CD4-positive, alpha-beta memory T cell (primary cell): ENCODE measurements around the gene IL17RD. TPM values are rescaled to one million over a fixed set of nuclear protein-coding genes. Genes with fewer than 3 reads are reported as not detected.

ENCODE experiments used
- CTCF ChIA-PET: fragments of 350-600 bp; sonication (Branson Sonifier 250); formaldehyde crosslinking; loops from one replicate; lab custom pipeline; 2021; ENCODE audit warnings: inconsistent platforms; ENCODE audit not compliant: partially characterized antibody; lab: Charles Lee
- POLR2A ChIA-PET: fragments of 350-600 bp; sonication (Branson Sonifier 250); formaldehyde crosslinking; loops from one replicate; lab custom pipeline; 2021; ENCODE audit not compliant: partially characterized antibody; lab: Charles Lee
- DNase-seq, 5 donors: peaks; one replicate each; pipeline versions ENCODE4 v3.0.0 to v3.0.0-alpha.2; 2020 to 2022; ENCODE audit warnings: mixed read lengths in 1 of 5
- H3K27ac ChIP-seq: one replicate; pipeline ENCODE4 v1.7.0; 2013; ENCODE audit warnings: low read depth, low read length
- H3K27me3 ChIP-seq: 2 replicates; pipeline ENCODE4 v1.7.0; 2013; ENCODE audit warnings: mild to moderate bottlenecking, low read length, moderate library complexity; ENCODE audit not compliant: insufficient read depth
- H3K36me3 ChIP-seq: 2 replicates; pipeline ENCODE4 v1.7.0; 2013; ENCODE audit warnings: mild to moderate bottlenecking, low read length, moderate library complexity; ENCODE audit not compliant: insufficient read depth
- H3K4me1 ChIP-seq: 2 replicates; pipeline ENCODE4 v1.7.0; 2013; ENCODE audit warnings: mild to moderate bottlenecking, low read length, moderate library complexity; ENCODE audit not compliant: insufficient read depth
- H3K4me3 ChIP-seq, 2 donors: one replicate each; pipeline ENCODE4 v1.7.0; 2013; ENCODE audit warnings: low read length in 2 of 2, mild to moderate bottlenecking in 1 of 2
- H3K9me3 ChIP-seq, 2 donors: one replicate each; pipeline ENCODE4 v1.7.0; 2013; ENCODE audit warnings: low read length in 2 of 2, control low read depth in 1 of 2; ENCODE audit not compliant: control insufficient read depth in 1 of 2
- H3K27ac Mint-ChIP-seq, 7 donors: one replicate each; pipeline ENCODE4 v1.8.0; 2020 to 2021; ENCODE audit warnings: mixed read lengths in 7 of 7, mild to moderate bottlenecking in 6 of 7, inconsistent platforms in 3 of 7, moderate library complexity in 3 of 7
- H3K27me3 Mint-ChIP-seq, 2 donors: one replicate each; pipeline ENCODE4 v1.8.0; 2020 to 2021; ENCODE audit warnings: mixed read lengths in 2 of 2
- H3K36me3 Mint-ChIP-seq, 2 donors: one replicate each; pipeline ENCODE4 v1.8.0; 2020 to 2021; ENCODE audit warnings: mixed read lengths in 2 of 2, inconsistent platforms in 1 of 2, mild to moderate bottlenecking in 1 of 2
- H3K4me1 Mint-ChIP-seq, 4 donors: one replicate each; pipeline ENCODE4 v1.8.0; 2020 to 2021; ENCODE audit warnings: mixed read lengths in 4 of 4, mild to moderate bottlenecking in 1 of 4
- H3K4me3 Mint-ChIP-seq, 8 donors: one replicate each; pipeline ENCODE4 v1.8.0; 2020 to 2021; ENCODE audit warnings: mixed read lengths in 8 of 8, mild to moderate bottlenecking in 7 of 8, moderate library complexity in 6 of 8, inconsistent platforms in 3 of 8
- H3K9me3 Mint-ChIP-seq, 8 donors: one replicate each; pipeline ENCODE4 v1.8.0; 2020 to 2021; ENCODE audit warnings: mixed read lengths in 8 of 8, mild to moderate bottlenecking in 5 of 8, inconsistent platforms in 3 of 8, moderate library complexity in 1 of 8
- intact Hi-C: fragments of 100-400 bp; cut with micrococcal nuclease; formaldehyde crosslinking; loops from one replicate; pipeline ENCODE4 v1.15.1; 2023
- polyA plus RNA-seq, 2 donors: library from polyadenylated mRNA; unstranded; fragments of 300-500 nt; fragmentation: Illumina TruSeq; gene quantifications; one replicate each; pipeline ENCODE4 v1.2.3, GENCODE V29; 2021
- total RNA-seq, 2 experiments: library from RNA; stranded (reverse); gene quantifications; one replicate each; pipeline ENCODE4 v1.2.3, GENCODE V29; 2021

Gene IL17RD
- total and polyA plus RNA-seq, 4 experiments from 2014 or later, result not detected

DNA sequence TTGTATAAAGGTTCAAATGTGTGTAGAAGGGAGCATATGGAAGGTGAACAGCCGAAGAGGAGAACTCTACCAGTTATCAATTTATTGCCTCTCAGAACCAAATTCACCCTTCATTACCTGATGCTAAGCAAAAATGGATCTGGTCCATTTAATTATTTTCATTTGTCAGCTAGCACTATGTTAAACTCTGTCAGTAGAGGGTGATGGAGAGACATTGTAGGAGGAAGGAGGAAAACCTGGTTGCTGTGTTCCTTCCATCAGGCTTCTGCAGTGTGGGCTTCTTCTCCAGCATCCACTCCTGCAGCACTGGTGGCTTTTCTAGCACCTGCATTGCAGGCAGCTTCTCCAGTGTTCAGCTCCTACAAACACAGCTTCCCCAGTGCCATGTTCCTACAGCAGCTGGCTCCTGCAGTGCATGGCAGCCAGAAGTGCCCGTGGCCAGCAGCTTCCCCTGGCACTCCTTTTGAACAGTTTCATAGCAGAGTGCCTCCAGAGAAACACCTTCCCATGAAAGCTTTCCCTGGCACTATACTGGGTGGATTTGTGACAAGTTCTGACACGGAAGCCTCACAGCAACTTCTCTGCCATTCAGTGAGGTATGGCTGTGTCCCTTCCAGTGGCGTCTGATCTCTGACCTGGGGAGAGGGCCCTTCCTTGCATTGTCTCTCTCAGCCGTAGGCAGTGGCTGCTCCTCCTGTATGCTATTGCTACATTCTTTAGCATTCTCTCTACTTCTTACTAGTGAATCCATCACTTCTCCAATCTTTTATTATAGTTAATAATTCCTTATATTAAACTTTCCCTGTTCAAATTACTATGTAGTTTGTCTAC, 14.6 kb upstream of the IL17RD start:
- ChIA-PET CTCF (interaction anchor here (3.6 kb wide), 1 partner anchor 10 kb away, joined by 24 read pairs; no protein-coding TSS in a partner anchor), POLR2A (no interaction called here)
- H3K27ac ChIP-seq, result no peak overlapping the region
- H3K27me3 ChIP-seq, result no peaks in the 10 kb centered on the region
- Mint-ChIP-seq H3K9me3 (no peaks in the 10 kb centered on the region), H3K27ac (no peak overlapping the region), H3K27me3 (peaks cover 8 to 21% of the 10 kb centered on the region in 2 donors), H3K4me3 (no peak overlapping the region), H3K36me3 (no peaks in the 10 kb centered on the region), H3K4me1 (no peaks in the 10 kb centered on the region)
- no peak overlapping the region for H3K4me3 ChIP-seq
- no peak for DNase-seq
- H3K36me3 ChIP-seq, result no peaks in the 10 kb centered on the region
- no peaks in the 10 kb centered on the region for H3K9me3 ChIP-seq
- intact Hi-C loops, result no loop called here
- no peaks in the 10 kb centered on the region for H3K4me1 ChIP-seq

DNA sequence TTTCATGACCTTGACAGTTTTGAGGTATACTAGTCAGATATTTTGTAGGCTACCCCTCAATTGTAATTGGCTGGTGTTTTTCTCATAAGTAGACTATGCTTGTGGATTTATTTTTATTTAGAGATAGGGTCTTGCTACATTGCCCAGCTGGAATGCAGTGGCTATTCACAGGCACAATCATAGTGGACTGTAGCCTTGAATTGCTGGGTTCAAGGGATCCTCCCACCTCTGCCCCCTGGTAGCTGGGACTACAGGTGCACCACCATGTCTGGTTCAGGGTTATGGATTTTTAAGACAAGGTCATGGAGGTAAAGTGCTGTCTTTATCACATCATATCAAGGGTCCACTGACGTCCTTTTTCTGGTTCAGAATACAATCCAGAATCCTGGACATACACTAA, 10.9 kb upstream of the IL17RD start:
- Histone ChIP-seq H3K27ac (no peak overlapping the region), H3K36me3 (no peaks in the 10 kb centered on the region), H3K4me1 (no peaks in the 10 kb centered on the region), H3K27me3 (no peaks in the 10 kb centered on the region), H3K9me3 (no peaks in the 10 kb centered on the region), H3K4me3 (no peak overlapping the region)
- CTCF ChIA-PET, result no interaction called here
- no peaks in the 10 kb centered on the region for H3K4me1 Mint-ChIP-seq
- POLR2A ChIA-PET, result no interaction called here
- H3K36me3 Mint-ChIP-seq, result no peaks in the 10 kb centered on the region
- no peaks in the 10 kb centered on the region for H3K9me3 Mint-ChIP-seq
- peaks cover 9 to 25% of the 10 kb centered on the region in 2 donors for H3K27me3 Mint-ChIP-seq
- intact Hi-C loops, result no loop called here
- DNase-seq, result no peak
- no peak overlapping the region for H3K4me3 Mint-ChIP-seq
- H3K27ac Mint-ChIP-seq, result no peak overlapping the region

- CTCF ChIA-PET, result interaction anchor here (1.4 kb wide), 1 partner anchor 10 kb away, joined by 4 read pairs; no protein-coding TSS in a partner anchor
- no peaks in the 10 kb centered on the region for H3K36me3 ChIP-seq
- Mint-ChIP-seq H3K9me3 (no peaks in the 10 kb centered on the region), H3K36me3 (no peaks in the 10 kb centered on the region), H3K27ac (no peak overlapping the region), H3K27me3 (peaks cover 15 to 33% of the 10 kb centered on the region in 2 donors), H3K4me1 (peaks cover 0 to 5% (median 3%) of the 10 kb centered on the region in 4 donors), H3K4me3 (no peak overlapping the region)
- intact Hi-C loops, result no loop called here
- no peak for DNase-seq
- H3K27ac ChIP-seq, result no peak overlapping the region
- H3K4me3 ChIP-seq, result no peak overlapping the region
- H3K9me3 ChIP-seq, result no peaks in the 10 kb centered on the region
- POLR2A ChIA-PET, result no interaction called here
- peaks cover 3% of the 10 kb centered on the region for H3K4me1 ChIP-seq
- H3K27me3 ChIP-seq, result no peaks in the 10 kb centered on the region
Observed at GRCh38 chr3:57173687-57174086, 8.5 kb upstream of the IL17RD start.

- intact Hi-C loops, result loop anchor here (1.0 kb wide), 2 partner anchors 56 to 740 kb away; partner anchors contain the start of gene APPL1
- H3K27me3 Mint-ChIP-seq, result peaks cover 28 to 39% of the 10 kb centered on the region in 2 donors
- DNase-seq, result no peak
- CTCF ChIA-PET, result interaction anchor here (0.6 to 2.9 kb wide), 15 partner anchors 8 to 655 kb away, joined by 3 to 24 read pairs (median 4); partner anchors contain the start of gene APPL1
- Histone ChIP-seq H3K4me3 (no peak overlapping the region), H3K36me3 (no peaks in the 10 kb centered on the region), H3K9me3 (no peaks in the 10 kb centered on the region), H3K27me3 (peaks cover 10% of the 10 kb centered on the region), H3K4me1 (peaks cover 3% of the 10 kb centered on the region), H3K27ac (no peak overlapping the region)
- H3K27ac Mint-ChIP-seq, result peak overlapping the region in 1 of 7 donors; percentile 4
- H3K36me3 Mint-ChIP-seq, result no peaks in the 10 kb centered on the region
- no peaks in the 10 kb centered on the region for H3K9me3 Mint-ChIP-seq
- H3K4me1 Mint-ChIP-seq, result peaks cover 2 to 5% (median 3%) of the 10 kb centered on the region in 4 donors
- POLR2A ChIA-PET, result interaction anchor here (0.6 kb wide), 2 partner anchors 12 to 386 kb away, joined by 3 read pairs; no protein-coding TSS in a partner anchor
- H3K4me3 Mint-ChIP-seq, result peak overlapping the region in 1 of 8 donors; percentile 9
Observed at GRCh38 chr3:57170946-57171345, 5.8 kb upstream of the IL17RD start.

DNA sequence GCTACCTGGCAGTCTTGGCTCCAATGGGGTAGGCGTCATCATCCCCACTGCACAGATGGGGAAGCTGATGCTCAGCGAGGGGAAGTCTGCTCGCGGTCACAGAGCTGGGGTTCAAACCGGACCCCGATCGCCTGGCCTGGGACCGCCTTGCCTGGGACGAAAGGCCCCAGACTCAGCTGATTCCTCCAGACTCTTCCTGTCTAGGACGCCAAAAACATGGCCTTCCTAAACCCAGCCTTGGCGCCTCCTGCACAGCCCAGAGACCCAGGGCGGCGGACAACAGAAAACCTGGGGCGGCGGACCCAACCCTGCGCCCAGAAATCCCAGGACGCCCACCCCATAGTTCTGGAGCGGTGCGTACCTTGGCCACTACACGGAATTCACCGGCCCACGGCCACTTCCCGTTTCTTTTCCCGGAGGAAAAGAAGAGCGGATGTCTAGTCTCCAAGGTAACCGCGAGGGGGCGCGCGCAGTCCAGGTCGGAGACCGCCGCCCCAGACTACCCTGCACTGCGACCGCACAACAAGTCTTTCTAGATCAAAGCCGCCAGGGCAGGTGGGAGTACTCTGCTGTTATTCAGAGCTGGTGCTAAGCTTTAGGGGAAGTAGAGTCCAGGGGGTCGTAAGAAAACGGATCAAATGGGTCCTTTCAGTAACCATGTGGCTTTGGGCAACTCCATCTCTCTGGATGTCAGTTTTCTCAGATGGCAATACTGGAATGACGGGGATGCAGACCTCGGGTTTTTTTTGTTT, 4.9 kb upstream of the IL17RD start:
- DNase-seq, result peak in 4 of 5 donors; percentile 37 to 45 (median 41)
- intact Hi-C loops, result loop anchor here (1.0 kb wide), 2 partner anchors 57 to 741 kb away; partner anchors contain the start of gene APPL1
- no peaks in the 10 kb centered on the region for H3K36me3 Mint-ChIP-seq
- peaks cover 31 to 44% of the 10 kb centered on the region in 2 donors for H3K27me3 Mint-ChIP-seq
- no peaks in the 10 kb centered on the region for H3K9me3 ChIP-seq
- H3K4me1 Mint-ChIP-seq, result peaks cover 4 to 11% (median 6%) of the 10 kb centered on the region in 4 donors
- H3K4me3 ChIP-seq, result peak overlapping the region in 1 of 2 donors; percentile 27
- POLR2A ChIA-PET, result interaction anchor here (0.6 kb wide), 2 partner anchors 11 to 387 kb away, joined by 3 read pairs; no protein-coding TSS in a partner anchor
- peaks cover 3% of the 10 kb centered on the region for H3K4me1 ChIP-seq
- H3K4me3 Mint-ChIP-seq, result peak overlapping the region; percentile 10 to 74 (median 50)
- no peaks in the 10 kb centered on the region for H3K36me3 ChIP-seq
- no peak overlapping the region for H3K27ac Mint-ChIP-seq
- H3K27me3 ChIP-seq, result peaks cover 10% of the 10 kb centered on the region
- no peak overlapping the region for H3K27ac ChIP-seq
- CTCF ChIA-PET, result interaction anchor here (0.6 to 2.9 kb wide), 19 partner anchors 9 to 683 kb away, joined by 3 to 24 read pairs (median 4); partner anchors contain the start of gene APPL1
- no peaks in the 10 kb centered on the region for H3K9me3 Mint-ChIP-seq

GRCh38 chr3:57169108-57169507, 4.0 kb upstream of the IL17RD start:
- CTCF ChIA-PET, result interaction anchor here (0.8 to 2.9 kb wide), 11 partner anchors 10 to 684 kb away, joined by 3 to 24 read pairs (median 6); partner anchors contain the start of gene APPL1
- no peaks in the 10 kb centered on the region for H3K36me3 ChIP-seq
- Mint-ChIP-seq H3K4me1 (peaks cover 7 to 15% (median 10%) of the 10 kb centered on the region in 4 donors), H3K9me3 (no peaks in the 10 kb centered on the region), H3K27me3 (peaks cover 33 to 47% of the 10 kb centered on the region in 2 donors), H3K36me3 (no peaks in the 10 kb centered on the region), H3K4me3 (peak overlapping the region in 4 of 8 donors; percentile 2 to 28 (median 23)), H3K27ac (no peak overlapping the region)
- no peaks in the 10 kb centered on the region for H3K9me3 ChIP-seq
- H3K27me3 ChIP-seq, result peaks cover 17% of the 10 kb centered on the region
- no peak overlapping the region for H3K27ac ChIP-seq
- intact Hi-C loops, result no loop called here
- DNase-seq, result no peak
- H3K4me3 ChIP-seq, result no peak overlapping the region
- H3K4me1 ChIP-seq, result peaks cover 10% of the 10 kb centered on the region
- POLR2A ChIA-PET, result no interaction called here
